GM19351 (cell line): ENCODE results near the gene RNU1-1.
"Not testable (repeated sequence)": the region's sequence is repeated elsewhere in the genome, so short reads cannot be mapped to it uniquely, and the experiment has no call there.

Experiments
- ATAC-seq: cut with Tn5 transposase; IDR thresholded peaks from one replicate; pipeline ENCODE4 v1.9.1; 2021; ENCODE audit warnings: mild to moderate bottlenecking, moderate library complexity; ENCODE audit not compliant: unreplicated experiment

RNU1-1 gene

DNA sequence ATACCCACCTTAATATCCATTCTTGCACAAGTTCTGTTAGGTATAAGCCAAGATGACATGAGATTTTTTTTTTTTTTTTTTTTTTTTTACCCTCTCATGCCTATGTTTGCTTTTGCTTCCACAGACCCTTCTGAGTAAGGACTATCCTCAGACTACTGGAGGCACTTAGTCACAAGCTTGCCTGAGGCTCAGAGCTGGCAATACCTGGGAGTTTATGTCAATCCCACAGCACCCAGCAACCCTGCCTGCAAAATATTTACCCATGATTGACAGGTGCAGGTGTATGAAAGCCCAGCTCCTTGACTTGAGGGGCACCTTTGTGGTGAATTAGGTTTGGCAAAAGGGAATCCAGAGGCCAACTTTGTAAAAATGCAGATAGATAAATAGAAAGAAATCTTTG, 11.7 kb upstream of the RNU1-1 start:
- not testable (repeated sequence) for ATAC-seq

DNA sequence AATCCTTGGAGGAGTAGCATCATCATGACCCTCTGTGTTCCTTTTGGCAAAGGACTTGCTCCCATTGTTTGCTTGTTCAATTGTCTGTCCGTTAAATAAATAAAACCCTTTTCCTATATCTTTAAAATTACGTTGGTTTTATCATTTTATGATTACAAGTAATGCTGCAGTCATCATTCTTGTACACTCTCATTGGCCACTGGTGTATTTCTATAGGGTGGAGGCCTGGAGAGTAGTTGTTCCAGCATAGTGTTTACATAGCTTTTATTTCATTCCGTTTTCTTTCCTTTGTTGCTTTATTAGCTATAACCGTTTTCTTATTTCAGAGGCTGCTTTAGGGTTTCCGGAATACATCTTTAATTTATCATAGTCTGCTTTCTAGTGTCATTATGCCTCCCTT, 7.6 kb upstream of the RNU1-1 start:
- not testable (repeated sequence) for ATAC-seq

GRCh38 chr1:16521288-16521583, 7.2 kb upstream of the RNU1-1 start:
- no peak for ATAC-seq

DNA sequence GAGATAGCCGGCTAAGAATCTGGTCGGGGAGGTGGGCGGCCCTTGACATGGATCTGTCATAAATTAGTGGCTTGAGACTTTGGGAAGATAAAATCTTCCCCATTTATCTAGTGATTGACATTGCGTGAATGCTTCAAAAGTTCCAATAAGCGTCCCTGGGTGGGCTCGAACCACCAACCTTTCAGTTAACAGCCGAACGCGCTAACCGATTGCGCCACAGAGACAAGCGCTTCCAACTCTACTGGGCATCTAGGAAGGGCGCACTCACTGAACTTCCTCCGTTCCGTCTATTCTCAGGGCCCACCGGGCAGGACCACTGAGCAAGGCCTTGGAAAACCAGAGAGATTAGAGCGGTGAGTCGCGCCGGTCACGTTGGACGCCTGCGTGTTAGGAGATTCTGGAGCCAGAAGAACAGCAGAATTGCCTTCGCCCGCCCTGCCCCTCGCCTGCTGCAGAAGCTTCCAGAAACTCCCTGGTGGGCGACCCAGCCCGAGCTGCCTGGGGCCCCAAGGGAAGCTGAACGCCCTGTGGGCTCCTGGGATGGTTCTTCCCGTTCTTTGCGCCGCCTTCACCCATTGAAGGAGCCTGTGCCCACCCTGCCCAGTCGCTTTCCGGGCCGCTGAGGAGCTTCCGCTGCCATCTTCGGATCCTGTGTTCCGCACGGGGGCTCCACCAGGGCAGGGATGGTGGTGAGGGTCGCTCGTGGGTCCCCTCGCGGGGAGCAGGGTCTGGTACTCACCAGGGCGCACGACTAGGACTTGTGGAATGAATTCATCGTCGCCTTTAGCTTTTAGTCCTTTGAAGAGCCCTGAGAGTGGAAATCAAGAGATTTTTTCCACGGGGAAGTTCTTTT, 6.6 kb upstream of the RNU1-1 start:
- not testable (repeated sequence) for ATAC-seq

DNA sequence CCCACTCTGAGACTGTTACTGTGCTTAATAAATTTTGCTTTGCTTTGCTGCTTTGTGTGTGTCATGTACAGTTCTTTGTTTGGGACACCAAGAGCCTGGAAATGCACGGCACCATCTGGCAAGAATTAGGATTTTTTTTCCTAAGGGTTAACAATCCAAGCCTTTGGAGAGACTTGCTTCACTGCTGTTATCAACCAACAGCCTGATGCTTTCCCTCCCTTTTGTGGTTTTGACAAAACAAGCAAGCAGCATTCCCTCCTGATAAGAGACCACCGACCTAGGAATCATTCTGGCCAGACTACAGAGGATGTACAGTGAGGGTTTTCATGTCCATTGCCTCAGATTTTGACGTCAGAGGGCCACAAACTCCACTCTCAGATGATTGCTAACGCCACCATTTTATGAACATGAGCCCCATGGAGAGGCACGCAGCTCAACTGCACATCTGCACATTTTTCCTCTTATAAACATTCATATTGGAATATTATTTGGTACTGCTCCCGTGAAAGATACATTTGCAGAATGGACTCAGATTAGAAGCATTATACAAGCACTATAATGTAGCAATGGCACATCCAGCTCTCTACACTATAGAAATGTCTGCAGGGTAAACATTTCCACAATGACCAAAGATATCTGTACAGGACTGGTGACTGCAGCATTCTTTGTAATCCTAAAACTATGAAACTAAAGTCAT, 5.3 kb upstream of the RNU1-1 start:
- ATAC-seq: not testable (repeated sequence)

DNA sequence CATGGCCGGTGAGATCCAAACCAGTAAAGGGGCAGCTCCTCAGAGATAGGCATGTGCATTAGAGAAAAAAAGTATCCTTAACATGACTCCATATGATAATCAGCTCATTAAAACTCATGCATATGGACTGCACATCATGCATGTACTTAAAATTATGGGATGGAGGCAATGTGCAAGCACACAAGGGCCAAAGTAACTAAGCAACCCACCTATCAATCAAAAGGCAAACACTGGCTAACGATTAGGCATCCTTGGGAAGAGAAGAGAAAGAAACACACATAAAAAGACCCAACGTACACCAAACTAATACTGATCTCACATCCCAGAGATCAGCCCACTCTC, 4.8 kb upstream of the RNU1-1 start:
- ATAC-seq: not testable (repeated sequence)

GRCh38 chr1:16516694-16517410, 2.8 kb upstream of the RNU1-1 start:
- ATAC-seq: not testable (repeated sequence)

DNA sequence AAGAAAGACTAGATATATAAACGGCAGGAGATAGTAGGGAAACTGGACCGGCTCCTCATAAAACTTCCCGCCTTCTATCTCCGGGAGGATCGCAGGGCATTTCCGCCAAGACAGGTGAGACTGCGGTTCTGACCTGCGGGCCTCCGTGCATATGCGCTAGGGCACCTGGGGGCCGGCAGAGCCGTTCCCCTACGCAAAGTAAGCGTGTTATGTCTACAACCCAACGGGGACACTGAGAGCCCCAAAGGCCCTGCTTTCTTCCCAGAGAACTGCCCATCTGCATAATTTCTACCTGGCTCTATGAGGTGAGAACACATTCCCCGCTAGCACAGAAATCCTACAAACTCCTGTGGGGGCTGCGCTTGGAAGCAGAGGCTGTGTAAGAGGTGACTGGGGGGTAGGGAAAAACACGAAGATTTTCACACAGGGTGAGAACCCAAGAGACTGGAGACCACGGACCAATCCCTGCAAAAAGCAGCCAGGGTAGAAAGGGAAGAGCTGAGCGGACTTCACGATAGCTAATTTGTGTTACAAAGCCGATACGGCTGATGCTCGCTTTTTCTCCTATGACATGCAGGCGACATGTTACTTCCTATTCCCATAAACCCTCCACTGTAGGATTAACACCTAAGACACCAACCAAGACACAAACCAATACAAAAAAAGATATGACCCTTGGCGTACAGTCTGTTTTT, 526 bp downstream of the RNU1-1 start:
- peak; percentile 82 for ATAC-seq

GRCh38 chr1:16512624-16513411, 1.3 kb downstream of the RNU1-1 start:
- not testable (repeated sequence) for ATAC-seq

DNA sequence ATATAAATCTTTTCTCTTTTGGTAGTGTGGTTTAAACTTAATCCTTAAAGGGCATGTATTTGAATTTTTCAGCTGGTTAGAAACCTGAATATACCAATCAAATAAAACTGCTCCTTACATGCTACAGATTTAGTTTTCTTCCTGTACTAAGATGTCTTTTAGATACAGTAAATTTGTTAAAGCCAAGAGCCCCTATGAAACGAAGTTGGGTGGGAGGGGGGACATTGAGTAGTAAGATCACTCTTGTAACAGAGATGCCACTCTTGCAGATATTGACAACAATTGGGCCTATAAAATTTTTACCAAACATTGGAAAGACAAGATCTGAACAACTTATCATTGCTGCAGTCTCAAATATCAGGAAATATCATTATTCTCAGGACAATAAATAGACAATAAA, 2.2 kb downstream of the RNU1-1 start:
- not testable (repeated sequence) for ATAC-seq

DNA sequence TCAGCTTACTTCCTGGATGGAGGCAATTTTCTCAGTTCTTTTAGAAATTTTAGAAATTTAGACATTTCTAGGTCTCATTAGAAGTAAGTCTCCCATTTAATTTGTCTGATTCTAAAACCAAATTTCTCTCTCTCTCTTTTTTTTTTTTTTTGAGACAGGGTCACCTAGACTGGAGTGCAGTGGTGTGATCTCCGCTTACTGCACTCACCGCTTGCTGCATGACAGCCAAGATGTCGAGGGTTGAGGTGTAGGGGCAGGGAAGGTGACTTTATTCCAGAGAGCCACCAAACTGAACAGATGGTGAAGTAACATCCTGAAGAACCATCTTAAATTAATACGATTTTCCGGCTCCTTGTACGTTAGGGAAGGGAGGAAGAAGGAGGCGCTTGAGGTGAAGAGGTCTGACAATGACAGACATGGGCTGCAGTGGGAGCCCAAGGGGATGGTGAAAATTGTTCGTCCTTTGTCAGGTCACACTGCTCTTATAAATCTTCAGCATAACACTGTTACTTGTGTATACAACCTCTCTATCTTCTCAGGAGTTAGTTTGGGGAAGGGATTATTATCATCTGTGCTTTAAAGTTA, 5.1 kb downstream of the RNU1-1 start:
- ATAC-seq: not testable (repeated sequence)

- ATAC-seq: not testable (repeated sequence)
Observed at GRCh38 chr1:16506364-16507136, 7.5 kb downstream of the RNU1-1 start.

DNA sequence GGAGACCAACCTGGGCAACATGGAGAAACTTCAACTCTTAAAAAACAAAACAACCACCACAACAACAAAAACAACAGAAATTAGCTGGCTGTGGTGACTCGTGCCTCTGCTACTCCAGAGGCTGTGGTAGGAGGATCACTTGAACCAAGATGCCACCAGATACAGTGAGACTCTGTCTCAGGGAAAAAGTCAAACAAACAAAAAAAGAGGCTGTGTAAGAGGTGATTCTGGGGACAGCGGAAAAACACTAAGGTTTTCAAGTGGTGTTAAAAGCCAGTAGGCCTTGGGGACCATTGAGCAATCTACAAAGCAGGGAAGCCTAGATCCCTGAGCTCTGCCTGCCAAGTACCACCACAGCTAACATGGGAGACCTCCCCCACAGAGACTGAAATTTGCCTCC, 8.2 kb downstream of the RNU1-1 start:
- not testable (repeated sequence) for ATAC-seq

DNA sequence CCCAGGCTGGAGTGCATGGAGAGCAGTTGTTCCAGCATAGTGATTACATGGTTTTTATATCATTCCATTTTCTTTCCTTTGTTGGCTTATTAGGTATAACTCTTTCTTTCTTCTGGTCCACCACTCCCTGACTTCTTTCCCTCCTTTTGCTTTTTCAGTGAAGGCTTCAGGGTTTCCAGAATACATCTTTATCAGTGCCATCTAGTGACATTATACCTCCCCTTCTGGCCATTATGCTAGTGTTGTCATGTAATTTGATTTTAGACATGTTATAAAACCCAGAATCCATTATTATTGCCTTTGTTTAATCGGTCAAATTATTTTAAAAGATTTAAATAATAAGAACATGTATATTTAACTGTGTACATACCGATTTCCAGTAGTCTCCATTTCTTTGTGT, 10.6 kb downstream of the RNU1-1 start:
- no peak for ATAC-seq

DNA sequence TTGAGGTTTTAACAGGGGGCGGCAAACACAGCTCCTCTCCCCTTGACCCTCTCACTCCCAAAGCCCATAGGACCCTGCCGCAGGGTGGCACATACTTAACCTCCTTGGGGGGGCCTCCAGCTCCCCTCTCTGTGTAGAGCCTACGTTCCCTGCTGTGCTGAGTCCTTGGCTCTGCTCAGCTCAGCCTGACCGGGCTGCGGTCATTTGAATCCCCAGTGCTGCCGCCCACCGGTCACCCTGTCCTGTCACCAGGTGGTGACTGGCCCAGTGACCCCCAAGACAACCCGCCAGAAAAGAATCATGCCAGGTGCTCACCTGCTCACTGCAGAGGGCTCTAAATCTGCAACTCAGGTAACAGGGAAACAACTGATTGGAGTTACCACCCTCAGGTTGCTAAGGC, 12.6 kb downstream of the RNU1-1 start:
- ATAC-seq: not testable (repeated sequence)

DNA sequence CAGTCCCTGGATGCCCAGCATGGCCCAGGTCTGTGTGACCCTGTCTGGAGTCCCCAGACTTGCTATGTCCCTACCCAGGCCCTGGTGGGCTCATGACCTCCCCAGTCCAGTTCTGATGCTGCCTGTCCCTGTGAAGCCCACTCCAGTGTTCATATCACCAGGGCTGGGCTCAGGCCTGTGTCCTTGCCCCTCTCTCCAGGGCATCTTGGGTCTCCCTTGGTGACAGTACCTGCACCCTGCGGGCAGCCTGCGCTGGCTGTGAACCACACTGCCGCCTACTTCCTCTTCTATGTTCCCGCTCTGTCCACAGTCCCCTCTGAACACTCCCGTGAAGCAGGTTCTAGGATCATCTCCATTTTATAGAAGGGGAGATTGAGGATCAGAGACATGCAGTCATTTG, 13.1 kb downstream of the RNU1-1 start:
- ATAC-seq: not testable (repeated sequence)

- ATAC-seq: not testable (repeated sequence)
Observed at GRCh38 chr1:16500466-16500865, 13.6 kb downstream of the RNU1-1 start.

GRCh38 chr1:16498573-16499413, 15.3 kb downstream of the RNU1-1 start:
- ATAC-seq: peak; percentile 89
